Measurements from ENCODE around the gene SEMA3F.
A peak's percentile ranks its signal among the peaks of the same experiment; 100 is the strongest.

SEMA3F gene

DNA sequence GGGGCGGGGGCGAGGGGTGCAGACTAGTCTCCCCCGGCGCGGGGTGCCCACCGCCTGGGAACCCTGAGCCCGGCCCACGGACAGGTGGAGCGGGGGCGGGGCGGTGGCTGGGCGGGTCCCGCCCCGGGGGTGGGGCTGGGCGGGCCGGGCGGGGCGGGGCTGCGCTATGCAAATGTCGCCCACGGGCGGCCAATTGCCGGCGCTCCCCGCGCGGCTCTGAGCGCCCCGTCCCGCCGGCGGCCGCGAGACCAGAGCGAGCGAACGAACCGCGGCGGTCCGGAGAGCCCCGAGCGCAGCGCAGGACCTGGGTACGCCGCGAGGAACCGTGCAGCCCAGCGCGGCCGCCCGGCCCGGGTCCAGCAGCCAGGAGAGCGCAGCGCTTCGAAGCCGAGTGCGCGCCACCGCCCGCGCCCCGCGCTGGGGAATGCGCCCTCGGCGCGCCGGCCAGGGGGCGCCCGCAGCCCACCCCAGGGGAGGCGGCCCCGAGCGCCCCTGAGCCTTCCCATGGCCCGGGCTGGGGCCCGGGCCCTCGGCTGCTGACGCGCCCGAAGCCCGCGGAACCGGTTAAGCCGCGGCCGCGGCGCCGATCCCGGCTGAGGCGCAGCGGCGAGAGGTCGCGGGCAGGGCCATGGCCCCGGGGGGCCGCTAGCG is at the start of gene SEMA3F:
TSS of gene SEMA3F (plus strand) at position 485 of the 651 bp plus-strand sequence. CDS start 4,299 bp downstream, outside the sequence.
- peak; percentile 63 for DNase-seq

DNA sequence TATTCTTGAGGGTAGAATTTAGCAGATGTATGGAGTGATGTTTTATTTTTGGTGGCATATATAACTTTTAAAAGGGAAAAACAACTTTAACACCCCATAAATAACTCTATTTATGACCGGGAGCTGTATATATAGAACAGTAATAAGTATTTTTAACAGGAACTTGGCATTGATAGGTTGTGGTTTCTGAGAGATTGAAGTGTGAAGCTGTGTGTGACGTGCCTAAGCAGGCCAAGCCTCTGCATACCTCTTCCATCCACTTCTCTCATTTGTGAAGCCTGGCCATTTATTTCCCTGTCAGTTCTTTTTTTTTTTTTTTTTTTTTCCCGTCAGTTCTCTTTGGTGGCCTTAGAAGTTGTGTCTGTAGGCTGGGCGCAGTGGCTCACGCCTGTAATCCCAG is 43.4 kb upstream of the SEMA3F start:
- DNase-seq: no peak

DNA sequence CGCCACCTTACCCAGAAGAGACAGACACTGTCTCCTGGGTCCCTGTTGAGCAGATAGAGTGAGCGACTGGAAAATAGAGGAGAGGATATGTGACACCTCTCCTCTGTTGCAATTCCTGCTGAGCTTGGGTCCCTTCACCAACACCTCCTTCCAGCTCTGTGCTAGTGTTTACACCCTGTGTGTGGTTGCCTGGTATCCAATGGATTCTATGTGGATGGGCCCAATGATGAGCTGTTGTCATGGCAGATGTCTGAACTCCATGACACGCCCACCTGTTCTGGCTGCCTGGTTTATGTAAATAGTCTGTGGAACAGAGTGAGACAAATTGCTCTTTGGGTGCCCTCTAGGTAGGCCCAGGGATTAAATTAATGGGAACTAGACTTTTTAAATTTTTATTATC is 42.7 kb upstream of the SEMA3F start:
- DNase-seq: no peak

DNA sequence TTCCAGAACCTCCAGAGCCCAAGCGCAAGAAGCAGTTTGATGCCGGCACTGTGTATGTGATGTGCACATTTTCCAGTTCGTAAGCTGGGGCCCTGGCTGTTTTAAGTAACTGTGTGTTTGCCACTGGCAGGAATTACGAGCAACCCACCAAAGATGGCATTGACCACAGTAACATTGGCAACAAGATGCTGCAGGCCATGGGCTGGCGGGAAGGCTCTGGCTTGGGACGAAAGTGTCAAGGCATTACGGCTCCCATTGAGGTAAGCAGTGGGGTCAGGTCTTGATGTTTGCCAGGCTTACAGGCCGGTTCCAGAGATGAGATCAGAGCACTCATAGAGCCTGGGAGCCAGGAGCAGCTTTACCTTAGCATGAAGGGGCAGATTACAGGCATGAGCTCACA is 38.0 kb upstream of the SEMA3F start:
- no peak for DNase-seq

DNA sequence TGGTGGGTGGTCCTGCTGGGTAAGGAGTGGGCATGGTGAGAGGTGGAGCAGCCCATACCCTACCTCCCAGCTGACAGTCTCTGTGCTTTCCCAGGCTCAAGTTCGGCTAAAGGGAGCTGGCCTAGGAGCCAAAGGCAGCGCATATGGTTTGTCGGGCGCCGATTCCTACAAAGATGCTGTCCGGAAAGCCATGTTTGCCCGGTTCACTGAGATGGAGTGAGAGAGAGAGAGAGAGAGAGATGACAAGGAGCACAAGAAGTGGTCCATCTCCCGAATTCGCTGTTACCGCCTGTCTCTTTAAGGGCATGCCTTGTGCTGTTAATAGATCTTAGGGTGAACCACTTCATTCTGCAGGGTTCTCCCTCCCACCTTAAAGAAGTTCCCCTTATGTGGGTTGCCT is 36.9 kb upstream of the SEMA3F start:
- no peak for DNase-seq

DNA sequence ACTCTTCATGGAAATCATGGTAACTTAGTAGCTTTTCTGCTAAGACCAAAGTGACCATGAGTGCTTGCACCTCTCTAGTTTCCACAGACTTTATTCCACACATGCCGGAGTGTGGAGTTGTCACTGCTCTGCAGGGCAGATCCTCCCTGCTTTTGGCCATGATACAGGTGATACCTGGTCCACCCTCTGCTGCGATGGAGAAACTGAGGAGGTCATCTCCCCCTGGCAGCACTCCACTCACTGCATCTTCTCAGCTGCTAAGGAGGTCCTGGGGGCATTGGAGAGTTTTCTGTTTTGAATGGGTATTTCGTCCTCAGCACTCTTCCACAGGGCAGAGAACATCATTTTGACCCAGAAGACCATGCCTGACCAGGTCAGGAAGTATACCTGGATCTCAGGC is 35.3 kb upstream of the SEMA3F start:
- no peak for DNase-seq

DNA sequence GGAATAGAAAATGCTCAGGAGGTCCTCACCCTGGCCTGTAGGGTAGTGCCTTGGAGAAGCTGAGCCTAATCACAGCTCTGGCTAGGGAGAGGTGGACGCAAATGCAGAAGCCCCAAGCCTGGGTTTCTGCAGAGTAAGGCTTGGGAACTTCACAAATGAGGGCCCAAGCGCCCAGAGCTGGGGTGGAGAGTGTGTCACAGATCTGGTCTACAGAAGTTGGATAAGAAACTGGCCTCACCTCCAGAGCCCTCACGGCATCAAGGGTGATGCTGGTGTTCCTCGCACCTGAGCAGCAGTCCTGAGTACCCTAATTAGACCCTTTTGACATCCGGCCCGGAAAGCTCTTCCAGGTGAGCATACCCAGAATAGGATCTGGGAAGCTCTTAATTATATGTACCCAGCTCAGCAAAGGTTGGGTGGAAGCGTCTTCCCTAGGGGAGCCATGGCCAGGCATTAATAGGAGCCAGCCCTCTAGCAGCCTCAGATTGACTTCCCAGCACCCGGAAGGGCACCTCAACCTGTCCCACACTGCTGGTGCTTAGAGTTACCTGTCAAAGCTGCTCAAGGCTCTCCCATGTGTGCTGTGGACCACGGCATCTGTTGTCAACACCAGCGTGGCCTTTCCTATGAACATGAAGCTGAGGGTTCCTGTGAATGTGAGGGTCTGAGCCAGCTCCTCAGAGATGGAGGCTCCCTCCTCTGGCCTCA is 34.6 kb upstream of the SEMA3F start:
- no peak for DNase-seq

DNA sequence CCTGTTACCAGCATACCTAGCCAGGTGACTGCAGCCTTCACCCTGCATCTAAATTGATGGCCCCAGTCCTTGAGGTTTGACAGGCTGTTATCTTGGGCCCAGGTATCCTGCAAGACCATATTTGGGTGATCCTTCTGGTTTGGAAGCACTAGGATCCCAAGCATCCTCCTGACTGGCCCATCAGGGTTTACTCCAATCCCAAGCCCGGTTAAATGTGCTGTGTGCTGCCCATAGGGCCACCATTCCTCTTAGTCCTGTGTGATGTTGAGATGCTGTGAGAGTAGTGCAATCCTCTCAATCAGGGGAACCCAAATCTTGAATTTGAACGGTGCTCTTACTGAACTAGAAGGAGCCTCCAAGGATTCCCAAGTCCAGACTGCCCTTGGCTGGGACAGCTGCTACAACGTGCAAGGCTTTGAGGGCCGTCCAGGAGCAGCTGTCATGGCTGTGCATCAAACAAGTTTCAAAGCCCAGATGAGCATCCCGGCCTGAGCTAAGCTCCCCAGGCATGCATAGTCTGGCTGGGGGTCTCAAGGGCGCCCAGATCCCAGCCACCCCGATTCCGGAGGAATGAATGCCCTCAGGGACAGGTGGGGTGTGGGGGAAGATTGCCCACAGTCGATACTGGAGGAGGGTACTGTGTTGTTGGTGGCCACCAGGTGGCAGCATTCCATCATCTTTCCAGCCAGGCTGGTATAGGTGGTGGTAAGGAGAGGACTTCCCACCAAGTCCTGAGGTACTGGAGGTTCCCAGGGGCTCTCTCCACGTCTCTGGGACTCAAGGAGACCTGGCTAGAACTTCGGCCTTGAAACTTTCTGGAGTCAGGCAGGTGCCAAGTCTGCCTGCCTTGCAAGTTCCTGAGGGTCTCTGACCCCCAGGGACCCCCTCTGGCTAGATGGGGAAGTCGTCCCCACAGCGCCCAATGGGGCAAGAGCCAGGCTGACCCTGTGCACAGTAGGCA is 33.8 kb upstream of the SEMA3F start:
- peak; percentile 72 for DNase-seq

DNA sequence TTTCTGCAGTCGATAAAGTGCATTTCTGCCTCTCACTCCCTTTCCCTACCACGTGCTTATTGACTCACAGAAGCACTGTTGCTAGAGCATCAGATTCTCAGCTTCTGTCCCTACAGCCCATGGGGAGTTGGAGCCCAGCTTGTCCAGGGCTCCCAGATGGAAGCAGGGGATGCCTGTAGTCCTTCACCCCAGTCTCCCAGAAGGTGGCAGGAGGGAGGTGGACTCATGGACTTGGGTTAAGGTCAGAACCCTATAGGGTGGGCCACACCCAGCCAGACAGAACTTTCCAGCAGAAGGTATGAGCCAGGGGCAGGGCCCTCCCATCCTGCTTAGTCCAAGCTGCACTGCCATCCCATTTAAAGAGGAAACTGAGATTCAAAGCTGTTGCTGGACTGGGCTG is 33.1 kb upstream of the SEMA3F start:
- DNase-seq: no peak

DNA sequence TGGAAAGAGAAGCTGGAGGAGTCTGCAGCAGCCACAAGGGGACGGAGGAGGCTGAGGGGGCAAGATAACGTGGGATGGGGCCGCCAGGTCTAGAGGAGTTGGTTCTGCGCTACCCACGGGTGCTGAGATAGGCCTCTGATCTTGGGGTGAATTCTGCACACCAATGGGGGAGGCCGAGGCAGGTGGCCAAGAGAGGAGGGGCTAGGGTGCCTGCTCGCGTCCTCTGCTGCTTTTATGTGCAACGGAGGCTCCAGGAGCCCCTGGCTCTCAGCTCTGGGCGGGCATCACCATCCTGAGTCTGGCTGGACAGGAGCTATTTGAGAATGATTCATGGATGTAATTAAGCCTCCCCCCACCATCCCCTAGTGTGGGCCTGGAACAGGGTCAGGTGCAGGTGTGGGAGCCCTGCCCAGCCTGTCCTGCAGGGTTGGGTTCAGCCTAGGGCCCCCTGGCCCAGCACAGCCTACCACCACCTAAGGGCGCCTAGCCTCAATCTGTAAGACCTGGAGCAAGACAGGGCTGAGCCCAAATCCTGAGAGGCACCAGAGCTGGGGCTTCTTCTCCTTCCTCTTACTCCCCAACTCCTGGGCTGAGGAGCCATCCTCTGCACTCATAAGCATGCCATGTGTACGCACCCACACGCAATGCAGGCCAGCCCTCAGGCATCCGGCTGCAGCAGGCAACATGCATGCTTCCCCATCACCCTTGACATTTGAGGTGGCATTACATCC is 32.3 kb upstream of the SEMA3F start:
- no peak for DNase-seq

DNA sequence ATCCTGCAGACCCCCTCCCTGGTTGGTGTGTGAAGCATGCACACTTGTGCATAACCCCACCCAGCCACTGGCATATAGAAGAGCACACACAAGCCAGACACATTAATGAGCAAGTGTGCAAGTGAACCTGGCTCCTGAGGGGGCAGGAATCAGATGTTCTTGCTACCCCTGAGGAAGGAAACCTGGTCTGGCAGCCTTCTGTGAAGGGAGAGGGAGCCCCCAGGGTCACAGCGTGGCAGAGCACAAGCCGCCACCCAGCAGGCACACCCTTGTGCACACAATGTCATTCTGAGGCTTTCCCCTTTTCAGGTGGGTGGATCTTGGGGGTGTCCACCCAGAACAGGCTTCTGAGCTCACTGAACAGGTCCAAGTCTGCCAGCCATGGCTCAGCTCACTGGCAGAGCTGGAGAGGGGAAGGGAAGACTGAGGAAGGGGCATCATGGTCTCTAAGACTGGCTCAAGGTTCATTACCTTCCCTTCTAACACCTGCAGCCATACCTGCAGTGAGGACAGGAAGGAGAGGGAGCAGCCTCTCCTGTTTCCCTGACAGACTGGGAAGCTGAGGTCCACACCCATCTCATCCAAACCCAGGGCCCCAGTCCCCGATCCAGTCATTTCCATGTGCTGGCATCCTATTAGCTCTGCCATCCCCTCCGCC is 31.6 kb upstream of the SEMA3F start:
- DNase-seq: no peak

DNA sequence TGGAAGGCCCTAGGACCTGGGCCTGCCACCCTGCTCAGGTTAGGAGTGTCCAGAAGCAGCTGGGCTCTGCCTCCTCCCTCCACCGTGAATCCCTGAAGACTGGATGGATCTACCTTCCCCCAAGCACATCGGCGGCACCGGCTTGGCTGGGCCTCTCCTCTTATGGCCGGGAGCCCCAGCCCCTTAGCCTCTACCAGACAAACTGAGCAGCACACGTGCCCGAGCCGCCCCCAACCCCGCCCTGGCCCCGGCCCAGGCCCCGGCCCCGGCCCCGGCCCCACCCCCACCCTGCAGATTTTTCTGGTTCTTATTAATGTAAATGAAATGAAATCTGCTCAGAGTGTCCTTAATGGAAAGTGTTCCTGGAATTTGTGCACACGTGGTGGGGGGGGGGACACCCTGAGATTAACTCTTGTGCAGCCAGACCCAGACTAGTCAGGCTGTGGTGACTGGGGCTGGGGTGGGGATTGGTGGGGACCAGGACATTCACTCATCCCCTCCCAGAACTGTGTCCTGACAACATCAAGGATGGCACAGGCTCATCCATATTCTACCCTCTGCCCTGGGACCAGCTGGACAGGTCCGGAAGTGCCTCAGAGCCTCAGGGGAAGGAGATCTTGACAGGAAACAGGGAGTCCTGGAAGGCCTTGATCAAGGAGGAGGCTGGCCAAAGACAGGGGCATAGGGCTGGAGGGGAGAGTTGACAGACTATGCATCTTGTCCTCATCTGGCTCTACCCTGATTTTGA is 30.9 kb upstream of the SEMA3F start:
- no peak for DNase-seq

DNA sequence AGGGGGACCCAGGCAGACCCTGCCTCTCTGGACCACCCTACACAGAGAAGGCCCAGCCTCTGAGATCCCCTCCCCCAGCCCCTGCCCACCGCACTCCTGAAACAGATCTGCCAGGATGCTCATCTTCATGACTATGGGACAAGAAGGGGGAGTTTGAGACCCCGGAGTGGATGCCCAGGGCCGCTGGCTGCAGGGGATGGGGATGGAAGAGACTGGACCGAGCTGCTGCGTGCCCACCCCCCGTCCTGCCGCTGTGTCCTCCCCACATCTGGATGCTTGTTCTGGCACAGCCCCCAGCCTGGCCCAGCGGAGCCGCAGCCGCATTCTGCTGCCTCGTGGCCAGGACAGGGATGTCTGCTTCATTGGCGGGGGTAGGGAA is 30.3 kb upstream of the SEMA3F start:
- DNase-seq: no peak

DNA sequence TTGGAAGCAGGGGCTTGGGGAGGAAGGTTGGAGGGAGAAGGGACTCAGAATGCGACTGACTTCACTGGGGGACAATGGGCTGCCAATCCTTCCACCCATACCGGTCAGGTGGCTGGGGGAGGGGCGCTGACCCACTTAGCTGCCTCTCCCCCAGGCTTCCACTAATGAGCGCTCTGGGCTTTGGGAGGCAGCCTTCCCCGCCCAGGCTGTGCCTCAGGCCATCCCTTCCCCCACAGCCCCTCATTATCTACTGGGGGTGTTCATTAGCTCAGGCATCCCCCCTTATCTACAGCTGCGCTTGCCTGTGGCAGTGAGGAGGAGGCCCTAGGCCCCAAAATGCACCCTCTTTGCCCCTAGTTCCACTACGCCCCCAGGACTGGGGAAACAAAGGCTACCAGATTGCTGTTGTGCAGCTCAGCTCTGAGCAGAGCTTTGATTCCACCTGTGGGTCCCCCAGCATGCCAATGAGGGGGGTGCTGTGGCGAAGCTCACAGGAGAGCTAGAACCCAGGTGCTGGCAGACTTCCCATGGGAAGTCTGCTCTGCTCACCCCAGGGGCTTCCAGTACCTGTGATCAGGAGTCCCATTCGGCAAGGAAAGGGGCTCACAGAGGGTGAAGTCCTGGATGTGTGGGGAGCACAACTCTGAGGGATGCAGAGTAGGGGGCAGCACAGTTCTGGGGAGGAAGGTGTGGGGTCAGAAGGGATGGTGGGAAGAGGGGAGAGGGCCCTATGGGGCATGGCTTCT is 29.4 kb upstream of the SEMA3F start:
- no peak for DNase-seq

DNA sequence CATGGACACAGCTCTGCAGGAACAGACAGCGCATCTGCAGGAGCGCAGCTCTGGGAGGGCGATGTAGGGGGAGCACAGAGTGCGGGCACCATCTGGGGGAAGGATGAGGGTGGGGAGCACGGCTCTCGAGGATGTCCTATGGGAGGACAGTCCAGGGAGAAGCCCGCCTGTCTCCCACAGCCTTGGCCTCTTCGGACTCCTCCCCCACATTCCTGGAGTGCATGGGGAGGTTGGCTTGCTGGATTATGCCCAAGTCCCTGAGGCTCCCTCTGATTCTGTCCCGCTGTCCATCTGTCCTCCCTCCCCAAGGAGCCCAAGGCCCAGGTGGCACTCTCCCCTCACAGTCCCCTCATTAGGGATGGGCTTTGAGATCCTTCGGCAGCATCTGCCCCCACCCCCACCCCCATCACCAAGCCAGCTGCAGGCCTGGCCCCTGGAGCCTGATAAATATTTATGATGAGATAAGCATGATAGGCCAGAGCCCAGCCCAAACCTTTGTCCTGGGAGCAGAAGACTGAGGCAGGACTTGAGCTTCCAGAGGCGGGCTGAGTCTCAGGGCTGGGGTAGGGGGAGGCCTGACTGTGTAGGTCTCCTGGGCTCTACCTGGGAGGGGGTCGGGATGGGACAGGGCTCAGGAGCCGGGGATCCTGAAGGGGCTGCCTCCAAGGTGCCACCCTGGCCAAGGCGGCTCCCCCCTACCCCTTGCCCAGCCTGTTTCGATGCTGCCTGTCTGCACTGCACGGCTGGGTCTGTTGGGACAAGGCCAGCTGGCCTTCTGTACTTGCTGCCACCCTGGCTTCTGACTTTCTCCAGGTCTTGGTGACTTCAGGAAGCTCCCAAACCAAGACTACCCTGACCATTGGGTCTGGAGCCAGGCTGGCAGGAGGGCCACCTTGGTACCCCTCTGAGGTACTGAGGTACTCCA is 28.6 kb upstream of the SEMA3F start:
- DNase-seq: no peak

DNA sequence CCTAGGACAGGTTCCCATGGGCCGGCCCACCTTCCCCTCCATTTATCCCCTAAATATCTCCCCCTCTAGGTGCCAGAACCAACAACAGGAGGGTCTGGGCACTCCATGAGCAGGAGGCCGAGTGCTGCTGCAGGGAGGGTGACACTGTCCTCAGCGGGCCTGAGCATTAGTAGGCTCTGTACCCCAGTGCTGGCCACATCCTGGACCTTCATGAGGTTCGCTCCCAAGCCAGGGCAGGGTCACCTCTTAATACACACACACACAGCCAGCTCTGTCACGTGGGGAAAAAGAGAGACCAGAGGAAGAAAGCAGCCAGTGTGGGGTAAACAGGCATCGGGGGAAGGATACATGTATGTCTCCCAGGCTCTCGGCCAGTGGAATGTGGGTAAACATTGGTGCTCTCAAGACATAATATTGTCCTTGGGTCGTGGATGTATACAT is 27.9 kb upstream of the SEMA3F start:
- no peak for DNase-seq

DNA sequence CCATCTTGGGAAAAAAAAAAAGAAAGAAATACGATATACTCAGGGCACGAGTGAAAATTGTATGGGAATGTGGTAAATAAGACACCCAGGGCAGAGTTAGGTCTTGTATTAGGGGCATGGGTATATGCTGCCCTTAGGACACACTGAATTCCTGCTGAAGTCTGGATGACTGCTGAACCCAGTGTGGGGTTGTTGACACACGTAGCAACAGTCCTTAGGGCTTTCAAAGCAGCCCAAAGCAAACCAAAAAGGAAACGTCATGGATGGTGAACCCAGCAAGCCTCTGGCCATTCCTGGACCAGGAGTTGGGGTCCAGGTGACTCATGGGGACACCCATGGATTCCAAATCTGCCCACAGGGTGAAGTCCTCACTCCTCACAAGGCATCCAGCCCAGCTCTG is 27.1 kb upstream of the SEMA3F start:
- no peak for DNase-seq

DNA sequence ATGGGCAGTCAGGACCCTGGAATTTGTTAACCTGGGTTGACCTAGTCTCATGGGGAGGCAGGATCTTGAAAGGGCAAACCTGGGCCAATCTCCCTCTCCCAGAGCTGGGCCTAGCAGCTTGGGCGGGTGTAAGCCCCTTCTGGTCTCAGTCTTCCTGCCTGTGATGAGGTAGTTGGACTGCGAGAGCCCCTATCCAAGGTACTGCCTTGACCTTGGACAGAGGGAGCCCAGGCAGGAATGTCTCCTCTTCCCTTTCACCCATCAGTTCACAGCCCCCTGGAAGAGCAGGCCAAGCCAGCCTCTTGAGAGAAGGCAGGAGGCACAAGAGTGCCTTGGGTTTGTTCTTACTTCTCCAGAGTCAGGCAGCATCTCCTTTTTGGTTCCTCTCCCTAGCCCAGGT is 24.7 kb upstream of the SEMA3F start:
- no peak for DNase-seq

DNA sequence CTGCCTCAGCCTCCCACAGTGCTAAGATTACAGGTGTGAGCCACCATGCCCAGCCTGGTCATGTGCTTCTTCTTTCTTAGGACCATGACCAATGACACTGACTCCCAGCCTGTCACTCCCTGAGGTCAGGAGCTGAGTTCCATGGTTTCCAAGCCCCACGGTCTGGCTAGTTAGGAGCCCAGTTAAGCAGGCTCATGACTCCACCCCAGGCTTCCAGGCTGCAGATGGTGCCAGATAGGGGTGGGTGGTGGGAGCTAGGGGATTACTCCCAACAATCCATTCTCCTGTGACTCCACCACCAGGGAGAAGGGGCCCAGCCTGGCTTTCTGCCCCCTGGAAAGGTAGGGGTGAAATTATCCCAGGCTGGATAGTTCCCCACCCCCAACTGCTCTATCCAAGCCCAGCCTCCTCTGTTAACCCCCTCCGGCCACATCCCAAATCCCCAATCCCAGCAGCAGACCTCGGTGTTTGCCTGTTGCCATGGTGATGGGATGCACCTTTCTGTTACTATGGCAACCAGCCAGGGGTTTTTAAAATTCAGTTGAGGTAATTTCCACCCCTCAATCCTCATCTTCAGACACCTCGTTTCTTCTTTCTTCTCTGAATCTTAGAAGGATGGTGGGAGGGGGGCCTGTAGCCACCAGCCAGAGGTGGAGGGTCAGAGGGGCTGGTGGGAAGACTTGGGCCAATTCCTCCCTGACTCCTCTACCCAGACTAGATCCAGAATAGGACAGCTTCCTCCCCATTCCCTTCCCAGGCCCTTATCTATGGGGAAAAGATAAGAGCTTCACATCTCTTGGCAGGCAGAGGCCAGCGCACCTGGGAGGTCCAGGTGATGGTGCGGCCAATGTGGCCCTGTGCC is 22.5 kb upstream of the SEMA3F start:
- no peak for DNase-seq
